ENCODE data around the gene ZNF234. TPM values are rescaled to one million over a fixed set of nuclear protein-coding genes. Genes with fewer than 3 reads are reported as not detected.

The ZNF234 gene
- total RNA-seq (13.9 and 15.9 TPM in 2 replicates), polyA plus RNA-seq (3.4 and 5.7 TPM in 2 replicates), polyA minus RNA-seq (ENCODE audit: low replicate concordance) (2.7 and 9.8 TPM in 2 replicates)
- polyA plus RNA-seq (2012): 2.8 and 4.6 TPM in 2 replicates

DNA sequence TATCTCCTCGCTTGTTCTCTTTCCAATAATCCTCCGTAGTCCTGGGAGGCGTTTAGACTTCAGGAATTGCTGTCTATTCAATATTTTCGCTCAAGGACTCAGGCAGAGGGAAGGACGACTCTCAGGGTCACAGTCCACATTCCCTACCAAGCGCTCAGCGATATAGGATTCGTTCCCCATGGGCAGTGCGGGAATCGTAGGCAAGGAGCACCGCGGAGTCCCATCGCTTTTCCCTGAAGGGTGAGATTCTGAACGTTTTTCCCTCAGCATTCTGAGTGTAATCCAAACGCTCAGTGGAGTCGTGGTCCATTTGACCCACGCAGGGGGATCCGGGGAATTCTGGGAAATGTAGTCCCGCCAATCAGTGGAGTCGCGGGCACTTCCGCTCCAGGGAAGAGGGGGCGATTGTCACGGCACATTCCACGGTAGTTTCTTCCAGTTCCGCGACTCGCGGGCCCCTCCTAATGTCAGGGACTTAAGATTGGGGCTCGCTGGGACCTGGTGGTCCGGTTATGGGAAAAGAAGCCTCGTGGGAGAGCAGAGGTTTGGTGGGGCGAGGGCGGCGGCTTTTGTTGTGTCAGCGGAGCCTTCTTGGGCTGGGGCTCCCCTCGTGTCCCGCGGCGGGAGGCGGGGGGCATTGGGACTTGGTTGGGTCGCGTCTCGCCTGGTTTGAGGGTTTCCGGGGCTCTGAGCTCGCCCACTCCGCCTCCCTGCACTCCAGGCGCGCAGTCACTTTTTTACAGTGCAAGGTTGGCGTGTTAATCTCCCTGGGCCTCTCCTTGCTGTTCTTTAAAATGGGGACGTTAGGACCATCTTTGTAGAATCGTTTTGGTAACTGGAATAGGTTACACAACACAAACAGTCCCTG lies at the start of gene ZNF234:
ZNF234 (plus strand) TSS at position 364 of the 868 bp plus-strand sequence. CDS start 3,079 bp downstream, outside the sequence.
- TF ChIP-seq, protein P1, sequence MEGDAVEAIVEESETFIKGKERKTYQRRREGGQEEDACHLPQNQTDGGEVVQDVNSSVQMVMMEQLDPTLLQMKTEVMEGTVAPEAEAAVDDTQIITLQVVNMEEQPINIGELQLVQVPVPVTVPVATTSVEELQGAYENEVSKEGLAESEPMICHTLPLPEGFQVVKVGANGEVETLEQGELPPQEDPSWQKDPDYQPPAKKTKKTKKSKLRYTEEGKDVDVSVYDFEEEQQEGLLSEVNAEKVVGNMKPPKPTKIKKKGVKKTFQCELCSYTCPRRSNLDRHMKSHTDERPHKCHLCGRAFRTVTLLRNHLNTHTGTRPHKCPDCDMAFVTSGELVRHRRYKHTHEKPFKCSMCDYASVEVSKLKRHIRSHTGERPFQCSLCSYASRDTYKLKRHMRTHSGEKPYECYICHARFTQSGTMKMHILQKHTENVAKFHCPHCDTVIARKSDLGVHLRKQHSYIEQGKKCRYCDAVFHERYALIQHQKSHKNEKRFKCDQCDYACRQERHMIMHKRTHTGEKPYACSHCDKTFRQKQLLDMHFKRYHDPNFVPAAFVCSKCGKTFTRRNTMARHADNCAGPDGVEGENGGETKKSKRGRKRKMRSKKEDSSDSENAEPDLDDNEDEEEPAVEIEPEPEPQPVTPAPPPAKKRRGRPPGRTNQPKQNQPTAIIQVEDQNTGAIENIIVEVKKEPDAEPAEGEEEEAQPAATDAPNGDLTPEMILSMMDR (conservative IDR thresholded peaks at IDR 0.05 in 1 of 2, IDR thresholded peaks at IDR 0.05 in 1 of 2; ENCODE audit: low read depth in 1 of 2, low read length in 2 of 2): no peak
- TF ChIP-seq EZH2 (IDR thresholded peaks at IDR 0.05; ENCODE audit: low read length, missing control alignments): no peak
- H3K27ac ChIP-seq (ENCODE audit: insufficient read depth, low read length): peak within 1 kb of the TSS; percentile 72
- H2AFZ ChIP-seq (ENCODE audit: low read length): peak within 1 kb of the TSS; percentile 99
- H3K27me3 ChIP-seq (ENCODE audit: control insufficient read depth, insufficient read depth, low read length): no peaks in the 10 kb centered on the region
- peaks cover 1% of the 10 kb centered on the region for H3K36me3 ChIP-seq (ENCODE audit: control insufficient read depth, insufficient read depth, low read length)
- H4K20me1 ChIP-seq (ENCODE audit: control insufficient read depth, extremely low read depth, insufficient read depth, low read length): no peaks in the 10 kb centered on the region
- peak within 1 kb of the TSS; percentile 60 for H3K9ac ChIP-seq (ENCODE audit: insufficient read depth, low read length)
- H3K4me3 ChIP-seq (replicated peaks in 1 of 4; ENCODE audit: control extremely low read depth in 1 of 4, insufficient read depth in 1 of 4, low read depth in 3 of 4, low read length in 4 of 4): peak within 1 kb of the TSS; percentile 85 to 96 (median 88)
- peak; percentile 83 to 86 for DNase-seq (ENCODE audit: low read depth in 2 of 2)
- peak within 1 kb of the TSS; percentile 99 for H3K4me2 ChIP-seq (ENCODE audit: extremely low read depth, insufficient read depth, low read length)
- peaks cover 2% of the 10 kb centered on the region for H3K4me1 ChIP-seq (ENCODE audit: control insufficient read depth, extremely low read depth, insufficient read depth, low read length)
- no peaks in the 10 kb centered on the region for H3K9me3 ChIP-seq (ENCODE audit: control insufficient read depth, insufficient read depth, low read depth, low read length)
- peaks cover 8% of the 10 kb centered on the region for H3K79me2 ChIP-seq (ENCODE audit: control insufficient read depth, insufficient read depth, low read length)

DNA sequence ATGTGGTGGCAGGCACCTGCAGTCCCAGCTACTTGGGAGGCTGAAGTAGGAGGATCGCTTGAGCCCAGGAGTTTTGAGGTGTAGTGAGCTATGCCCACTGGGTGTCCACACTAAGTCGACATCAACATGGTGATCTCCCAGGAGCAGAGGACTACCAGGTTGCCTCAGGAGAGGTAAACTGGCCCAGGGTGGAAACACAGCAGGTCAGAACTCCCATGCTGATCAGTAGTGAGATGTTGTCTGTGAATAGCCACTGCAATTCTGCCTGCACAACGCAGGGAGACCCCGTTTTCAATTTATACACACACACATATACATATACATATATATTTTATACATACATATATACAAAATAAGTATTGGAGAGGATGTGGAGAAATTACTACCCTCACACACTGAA lies 49.2 kb upstream of the ZNF234 start:
- Histone ChIP-seq H3K9ac (ENCODE audit: insufficient read depth, low read length) (no peak overlapping the region), H3K27me3 (ENCODE audit: control insufficient read depth, insufficient read depth, low read length) (no peaks in the 10 kb centered on the region), H3K36me3 (ENCODE audit: control insufficient read depth, insufficient read depth, low read length) (no peaks in the 10 kb centered on the region), H4K20me1 (ENCODE audit: control insufficient read depth, extremely low read depth, insufficient read depth, low read length) (no peaks in the 10 kb centered on the region), H3K4me2 (ENCODE audit: extremely low read depth, insufficient read depth, low read length) (no peak overlapping the region), H3K4me1 (ENCODE audit: control insufficient read depth, extremely low read depth, insufficient read depth, low read length) (no peaks in the 10 kb centered on the region), H3K4me3 (replicated peaks in 1 of 4; ENCODE audit: control extremely low read depth in 1 of 4, insufficient read depth in 1 of 4, low read depth in 3 of 4, low read length in 4 of 4) (no peak overlapping the region), H3K79me2 (ENCODE audit: control insufficient read depth, insufficient read depth, low read length) (peaks cover 9% of the 10 kb centered on the region), H2AFZ (ENCODE audit: low read length) (no peak overlapping the region), H3K27ac (ENCODE audit: insufficient read depth, low read length) (no peak overlapping the region), H3K9me3 (ENCODE audit: control insufficient read depth, insufficient read depth, low read depth, low read length) (no peaks in the 10 kb centered on the region)
- TF ChIP-seq, protein P1 (conservative IDR thresholded peaks at IDR 0.05 in 1 of 2, IDR thresholded peaks at IDR 0.05 in 1 of 2; ENCODE audit: low read depth in 1 of 2, low read length in 2 of 2): no peak
- no peak for TF ChIP-seq EZH2 (IDR thresholded peaks at IDR 0.05; ENCODE audit: low read length, missing control alignments)
- no peak for DNase-seq (ENCODE audit: low read depth in 2 of 2)

DNA sequence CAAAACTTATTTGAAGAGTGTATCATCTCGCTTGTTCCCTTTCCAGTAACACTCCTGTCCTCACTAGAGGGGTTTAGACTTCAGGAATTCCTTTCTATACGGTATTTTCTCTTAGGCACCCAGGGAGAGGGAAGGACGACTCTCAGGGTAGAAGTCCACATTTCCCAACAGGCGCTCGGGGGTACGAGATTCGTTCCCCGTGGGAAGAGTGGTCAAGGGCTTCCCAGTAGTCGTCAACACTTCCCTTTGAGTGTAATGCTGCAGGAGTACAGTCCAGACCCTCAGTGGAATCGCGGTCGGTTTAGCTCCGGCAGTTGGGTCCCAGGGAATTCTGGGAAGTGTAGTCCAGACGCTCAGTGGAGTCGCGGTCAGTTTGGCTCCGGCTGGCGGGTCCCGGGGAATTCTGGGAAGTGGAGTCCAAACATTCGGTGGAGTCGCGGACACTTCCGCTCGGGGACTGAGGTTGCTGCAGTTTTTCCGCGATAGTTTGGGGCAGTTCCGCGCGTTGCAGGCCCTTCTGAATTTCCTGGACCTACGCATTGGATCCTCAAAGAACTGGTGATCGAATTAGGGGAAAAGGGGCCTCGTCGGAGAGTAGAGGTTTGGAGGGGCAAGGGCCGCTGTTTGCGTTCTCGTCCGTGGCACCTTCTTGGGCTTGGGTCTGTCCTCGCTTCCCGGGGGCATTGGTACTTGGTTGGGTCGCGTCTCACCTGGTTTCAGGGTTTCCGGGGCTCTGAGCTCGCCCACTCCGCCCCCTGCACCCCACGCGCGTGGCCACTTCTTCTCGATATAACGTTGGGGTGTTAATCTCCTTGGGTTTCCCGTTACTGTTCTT lies 47.2 kb upstream of the ZNF234 start, which contains the start of gene ZNF224:
ZNF224 (plus strand) TSS at position 431 of the 835 bp plus-strand sequence. CDS start 3,513 bp downstream, outside the sequence.
- peak within 1 kb of the TSS; percentile 80 to 98 (median 96) for H3K4me3 ChIP-seq (replicated peaks in 1 of 4; ENCODE audit: control extremely low read depth in 1 of 4, insufficient read depth in 1 of 4, low read depth in 3 of 4, low read length in 4 of 4)
- H3K9ac ChIP-seq (ENCODE audit: insufficient read depth, low read length): peak within 1 kb of the TSS; percentile 74
- peak within 1 kb of the TSS; percentile 99 for H2AFZ ChIP-seq (ENCODE audit: low read length)
- no peaks in the 10 kb centered on the region for H3K9me3 ChIP-seq (ENCODE audit: control insufficient read depth, insufficient read depth, low read depth, low read length)
- H4K20me1 ChIP-seq (ENCODE audit: control insufficient read depth, extremely low read depth, insufficient read depth, low read length): no peaks in the 10 kb centered on the region
- H3K27ac ChIP-seq (ENCODE audit: insufficient read depth, low read length): peak within 1 kb of the TSS; percentile 82
- no peaks in the 10 kb centered on the region for H3K36me3 ChIP-seq (ENCODE audit: control insufficient read depth, insufficient read depth, low read length)
- no peaks in the 10 kb centered on the region for H3K27me3 ChIP-seq (ENCODE audit: control insufficient read depth, insufficient read depth, low read length)
- TF ChIP-seq, protein P1 (conservative IDR thresholded peaks at IDR 0.05 in 1 of 2, IDR thresholded peaks at IDR 0.05 in 1 of 2; ENCODE audit: low read depth in 1 of 2, low read length in 2 of 2): no peak
- no peak for TF ChIP-seq EZH2 (IDR thresholded peaks at IDR 0.05; ENCODE audit: low read length, missing control alignments)
- H3K4me1 ChIP-seq (ENCODE audit: control insufficient read depth, extremely low read depth, insufficient read depth, low read length): no peaks in the 10 kb centered on the region
- peak within 1 kb of the TSS; percentile 97 for H3K4me2 ChIP-seq (ENCODE audit: extremely low read depth, insufficient read depth, low read length)
- peaks cover 9% of the 10 kb centered on the region for H3K79me2 ChIP-seq (ENCODE audit: control insufficient read depth, insufficient read depth, low read length)
- DNase-seq (ENCODE audit: low read depth in 2 of 2): peak; percentile 89 to 91
